ENCODE results near the gene MCF2L.

MCF2L gene

DNA sequence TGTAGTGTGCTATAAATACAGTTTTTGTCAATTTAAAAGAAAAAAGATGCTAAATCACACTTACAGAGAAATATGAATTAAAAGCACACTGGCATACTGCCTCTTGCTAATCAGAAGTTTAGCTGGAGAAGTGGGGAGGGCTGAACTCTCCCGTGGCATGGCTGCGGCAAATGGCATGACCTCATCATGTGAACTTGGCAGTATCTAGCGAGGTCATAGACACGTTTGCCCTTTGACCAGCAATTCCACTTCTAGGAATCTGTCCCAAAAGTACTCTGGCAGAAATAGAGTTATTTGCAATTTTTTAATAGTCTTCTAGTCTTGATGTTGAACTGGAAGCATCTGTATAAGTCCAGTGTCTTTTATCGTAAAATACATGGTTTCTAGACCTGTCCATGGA lies 42.0 kb upstream of the MCF2L start:
- TF ChIP-seq, protein P1, sequence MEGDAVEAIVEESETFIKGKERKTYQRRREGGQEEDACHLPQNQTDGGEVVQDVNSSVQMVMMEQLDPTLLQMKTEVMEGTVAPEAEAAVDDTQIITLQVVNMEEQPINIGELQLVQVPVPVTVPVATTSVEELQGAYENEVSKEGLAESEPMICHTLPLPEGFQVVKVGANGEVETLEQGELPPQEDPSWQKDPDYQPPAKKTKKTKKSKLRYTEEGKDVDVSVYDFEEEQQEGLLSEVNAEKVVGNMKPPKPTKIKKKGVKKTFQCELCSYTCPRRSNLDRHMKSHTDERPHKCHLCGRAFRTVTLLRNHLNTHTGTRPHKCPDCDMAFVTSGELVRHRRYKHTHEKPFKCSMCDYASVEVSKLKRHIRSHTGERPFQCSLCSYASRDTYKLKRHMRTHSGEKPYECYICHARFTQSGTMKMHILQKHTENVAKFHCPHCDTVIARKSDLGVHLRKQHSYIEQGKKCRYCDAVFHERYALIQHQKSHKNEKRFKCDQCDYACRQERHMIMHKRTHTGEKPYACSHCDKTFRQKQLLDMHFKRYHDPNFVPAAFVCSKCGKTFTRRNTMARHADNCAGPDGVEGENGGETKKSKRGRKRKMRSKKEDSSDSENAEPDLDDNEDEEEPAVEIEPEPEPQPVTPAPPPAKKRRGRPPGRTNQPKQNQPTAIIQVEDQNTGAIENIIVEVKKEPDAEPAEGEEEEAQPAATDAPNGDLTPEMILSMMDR (IDR thresholded peaks at IDR 0.05): no peak
- Histone ChIP-seq H3K9ac (no peak overlapping the region), H3K79me2 (no peaks in the 10 kb centered on the region), H2AFZ (no peak overlapping the region), H3K36me3 (ENCODE audit: control insufficient read depth, insufficient read depth, low read length) (no peaks in the 10 kb centered on the region), H3K4me1 (peaks cover 6% of the 10 kb centered on the region), H3K4me2 (ENCODE audit: low read length) (no peak overlapping the region), H3K27ac (no peak overlapping the region), H3K9me3 (ENCODE audit: control insufficient read depth, low read length) (no peaks in the 10 kb centered on the region), H3K27me3 (ENCODE audit: control insufficient read depth, insufficient read depth, low read length) (no peaks in the 10 kb centered on the region), H3K4me3 (ENCODE audit: low read depth, low read length) (no peak overlapping the region)

DNA sequence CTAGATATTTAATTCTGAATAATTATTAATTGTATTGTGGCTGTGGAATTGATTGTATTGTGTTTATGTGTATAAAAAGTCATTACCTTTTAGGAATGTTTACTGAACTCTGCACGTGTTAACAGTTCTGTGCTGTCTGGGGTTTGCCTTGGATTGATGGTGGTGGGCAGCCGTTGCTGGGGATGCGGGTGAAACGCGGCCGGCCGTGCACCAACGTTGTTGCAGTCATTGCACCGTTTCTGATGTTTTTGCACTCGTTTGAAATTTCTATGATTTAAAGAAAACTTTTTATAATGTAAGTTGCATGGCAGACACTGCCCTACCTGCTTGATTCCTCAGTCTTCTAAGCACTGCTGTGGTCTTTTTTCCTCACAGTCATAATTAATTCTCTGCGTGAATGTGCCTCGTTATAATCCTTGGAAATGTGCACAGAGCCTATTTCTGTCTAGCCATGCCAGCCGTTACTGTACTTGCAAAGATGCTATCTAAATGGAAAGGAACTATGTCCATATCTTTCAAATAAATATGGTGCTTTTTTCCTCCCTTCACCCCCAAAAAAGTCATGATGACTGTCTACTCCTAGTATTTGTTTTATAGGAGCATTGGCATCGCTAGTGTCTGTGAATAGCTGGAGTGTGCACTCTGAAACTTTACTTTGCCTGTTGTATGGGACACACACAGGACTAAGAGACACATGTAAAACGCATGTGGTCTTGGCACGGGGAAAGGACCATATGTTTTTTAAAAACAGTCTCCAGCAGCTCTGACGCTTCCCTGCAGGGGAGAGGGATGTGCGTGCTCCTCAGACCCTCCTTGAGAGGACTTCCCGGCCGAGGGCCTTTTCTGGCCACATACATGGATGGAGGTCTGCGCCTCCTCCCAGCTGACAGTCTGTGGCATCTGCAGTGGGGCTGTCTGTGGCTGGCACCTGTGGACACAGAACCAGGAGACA lies 40.7 kb upstream of the MCF2L start:
- Histone ChIP-seq H3K4me1 (peaks cover 6% of the 10 kb centered on the region), H3K4me3 (ENCODE audit: low read depth, low read length) (no peak overlapping the region)

DNA sequence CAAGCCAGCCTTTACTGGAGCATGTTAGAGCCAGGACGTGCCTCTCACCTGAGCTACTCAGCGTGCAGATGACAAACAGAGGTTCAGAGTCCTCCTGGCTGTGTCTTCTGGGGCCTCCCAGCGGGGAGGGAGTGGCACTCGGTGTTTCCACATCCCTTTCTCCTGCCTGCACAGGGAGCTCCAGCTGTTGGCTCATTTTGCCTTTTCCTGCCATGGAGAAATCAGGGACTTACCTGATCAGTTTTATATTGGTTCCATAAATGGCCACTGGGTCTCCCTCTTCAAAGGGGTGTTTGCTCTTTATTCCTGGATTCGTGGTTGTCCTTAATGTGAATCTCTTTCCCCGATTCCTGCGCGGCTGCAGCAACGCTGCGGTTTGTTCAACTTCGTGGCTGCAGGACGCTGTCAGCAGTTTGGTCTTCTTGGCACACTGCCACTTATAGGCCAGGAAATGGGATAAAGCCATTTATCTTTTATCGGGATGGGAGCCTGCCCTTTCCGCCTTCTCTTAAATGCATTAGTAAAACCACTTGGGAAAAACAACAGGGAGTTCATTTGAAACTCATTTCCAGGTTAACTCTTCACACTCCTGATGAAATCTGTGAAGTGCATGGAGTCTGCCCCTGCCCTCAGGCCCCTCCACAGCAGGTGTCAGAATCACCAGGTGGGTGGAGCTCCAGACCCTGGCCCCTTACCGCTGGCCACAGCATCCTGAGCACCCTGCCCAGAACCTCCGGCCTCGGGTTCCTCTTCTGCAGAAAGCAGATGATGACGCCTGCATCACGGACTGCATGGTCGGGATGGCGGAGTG lies 39.8 kb upstream of the MCF2L start:
- Histone ChIP-seq H3K4me3 (ENCODE audit: low read depth, low read length) (no peak overlapping the region), H3K9me3 (ENCODE audit: control insufficient read depth, low read length) (no peaks in the 10 kb centered on the region), H3K27me3 (ENCODE audit: control insufficient read depth, insufficient read depth, low read length) (no peaks in the 10 kb centered on the region), H2AFZ (peak overlapping the region; percentile 38), H3K27ac (no peak overlapping the region), H3K4me1 (peaks cover 6% of the 10 kb centered on the region), H3K79me2 (no peaks in the 10 kb centered on the region), H3K4me2 (ENCODE audit: low read length) (peak overlapping the region; percentile 24), H3K9ac (no peak overlapping the region), H3K36me3 (ENCODE audit: control insufficient read depth, insufficient read depth, low read length) (no peaks in the 10 kb centered on the region)
- TF ChIP-seq, protein P1 (IDR thresholded peaks at IDR 0.05): no peak

More for the DNA sequence above, 40.7 kb upstream of the MCF2L start:
- Histone ChIP-seq H3K79me2 (no peaks in the 10 kb centered on the region), H3K4me2 (ENCODE audit: low read length) (no peak overlapping the region), H3K9me3 (ENCODE audit: control insufficient read depth, low read length) (no peaks in the 10 kb centered on the region), H3K27me3 (ENCODE audit: control insufficient read depth, insufficient read depth, low read length) (no peaks in the 10 kb centered on the region), H3K36me3 (ENCODE audit: control insufficient read depth, insufficient read depth, low read length) (no peaks in the 10 kb centered on the region), H2AFZ (peak overlapping the region; percentile 38), H3K27ac (no peak overlapping the region), H3K9ac (no peak overlapping the region)
- TF ChIP-seq, protein P1 (IDR thresholded peaks at IDR 0.05): no peak

DNA sequence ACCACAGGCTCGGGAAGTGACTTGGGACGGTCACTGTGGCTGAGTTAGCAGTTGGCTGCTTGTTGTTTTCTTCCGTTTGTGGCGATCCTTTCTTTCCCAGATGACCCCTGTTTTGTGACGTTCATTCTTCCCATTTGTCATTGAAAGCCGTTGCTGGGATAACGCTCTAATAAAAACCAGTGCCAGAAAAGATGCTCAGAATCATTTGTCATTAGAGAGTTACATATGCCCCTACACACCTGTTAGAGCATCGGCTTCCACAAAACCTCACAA lies 39.3 kb upstream of the MCF2L start:
- Histone ChIP-seq H3K79me2 (no peaks in the 10 kb centered on the region), H3K4me3 (ENCODE audit: low read depth, low read length) (no peak overlapping the region), H3K36me3 (ENCODE audit: control insufficient read depth, insufficient read depth, low read length) (no peaks in the 10 kb centered on the region)

More for the DNA sequence above, 39.3 kb upstream of the MCF2L start:
- Histone ChIP-seq H3K27ac (no peak overlapping the region), H3K27me3 (ENCODE audit: control insufficient read depth, insufficient read depth, low read length) (no peaks in the 10 kb centered on the region), H3K4me2 (ENCODE audit: low read length) (no peak overlapping the region), H3K4me1 (peaks cover 6% of the 10 kb centered on the region), H2AFZ (no peak overlapping the region), H3K9me3 (ENCODE audit: control insufficient read depth, low read length) (no peaks in the 10 kb centered on the region), H3K9ac (no peak overlapping the region)
- TF ChIP-seq, protein P1 (IDR thresholded peaks at IDR 0.05): no peak

Measured in parathyroid adenoma (tissue), 2 donors.